ENCODE data around the gene PLA2G4B.

PLA2G4B gene

GRCh38 chr15:41836713-41837454 is 1.8 kb upstream of the PLA2G4B start:
- Histone ChIP-seq H3K4me3 (ENCODE audit: insufficient read depth, low read depth, low read length) (no peak overlapping the region), H3K27me3 (ENCODE audit: control insufficient read depth, insufficient read depth, low read length, poor library complexity, severe bottlenecking) (no peaks in the 10 kb centered on the region), H3K36me3 (ENCODE audit: control insufficient read depth, insufficient read depth, low read length) (no peaks in the 10 kb centered on the region), H3K9me3 (ENCODE audit: control insufficient read depth, low read length) (no peaks in the 10 kb centered on the region), H3K27ac (ENCODE audit: insufficient read depth, low read depth, low read length, poor library complexity, severe bottlenecking) (no peak overlapping the region), H3K4me1 (ENCODE audit: control insufficient read depth, insufficient read depth, low read length) (no peaks in the 10 kb centered on the region)
- WGBS, 2 experiments, result 94 to 95% methylated on average over 23 of the region's 23 CpGs

- Histone ChIP-seq H3K27me3 (ENCODE audit: control insufficient read depth, insufficient read depth, low read length, poor library complexity, severe bottlenecking) (no peaks in the 10 kb centered on the region), H3K9me3 (ENCODE audit: control insufficient read depth, low read length) (no peaks in the 10 kb centered on the region), H3K27ac (ENCODE audit: insufficient read depth, low read depth, low read length, poor library complexity, severe bottlenecking) (no peak overlapping the region), H3K36me3 (ENCODE audit: control insufficient read depth, insufficient read depth, low read length) (no peaks in the 10 kb centered on the region), H3K4me3 (ENCODE audit: insufficient read depth, low read depth, low read length) (no peak overlapping the region), H3K4me1 (ENCODE audit: control insufficient read depth, insufficient read depth, low read length) (no peaks in the 10 kb centered on the region)
- WGBS, 2 experiments, result 94% methylated on average over 16 of the region's 16 CpGs
Measured at GRCh38 chr15:41839781-41840491, 1.3 kb downstream of the PLA2G4B start.

DNA sequence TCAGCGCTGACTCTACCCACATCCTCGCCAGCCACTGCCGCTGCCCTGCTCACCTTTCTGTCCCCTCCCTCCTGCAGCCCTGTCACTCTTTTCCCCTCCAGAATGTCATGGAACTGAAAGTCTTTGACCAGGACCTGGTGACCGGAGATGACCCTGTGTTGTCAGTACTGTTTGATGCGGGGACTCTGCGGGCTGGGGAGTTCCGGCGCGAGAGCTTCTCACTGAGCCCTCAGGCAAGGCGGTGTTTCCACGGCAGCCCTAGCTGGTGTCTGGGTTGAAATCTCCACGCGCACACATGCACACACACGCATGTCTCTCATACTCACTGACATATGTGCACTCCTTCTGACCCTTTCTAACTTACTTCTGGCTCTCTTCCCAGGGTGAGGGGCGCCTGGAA is 2.0 kb downstream of the PLA2G4B start:
- Histone ChIP-seq H3K4me3 (ENCODE audit: insufficient read depth, low read depth, low read length) (no peak overlapping the region), H3K9me3 (ENCODE audit: control insufficient read depth, low read length) (no peaks in the 10 kb centered on the region), H3K27ac (ENCODE audit: insufficient read depth, low read depth, low read length, poor library complexity, severe bottlenecking) (no peak overlapping the region), H3K27me3 (ENCODE audit: control insufficient read depth, insufficient read depth, low read length, poor library complexity, severe bottlenecking) (no peaks in the 10 kb centered on the region), H3K36me3 (ENCODE audit: control insufficient read depth, insufficient read depth, low read length) (no peaks in the 10 kb centered on the region), H3K4me1 (ENCODE audit: control insufficient read depth, insufficient read depth, low read length) (no peaks in the 10 kb centered on the region)
- WGBS, 2 experiments, result 92 to 93% methylated on average over 15 of the region's 15 CpGs

- Histone ChIP-seq H3K36me3 (ENCODE audit: control insufficient read depth, insufficient read depth, low read length) (no peaks in the 10 kb centered on the region), H3K4me1 (ENCODE audit: control insufficient read depth, insufficient read depth, low read length) (no peaks in the 10 kb centered on the region), H3K27ac (ENCODE audit: insufficient read depth, low read depth, low read length, poor library complexity, severe bottlenecking) (no peak overlapping the region), H3K27me3 (ENCODE audit: control insufficient read depth, insufficient read depth, low read length, poor library complexity, severe bottlenecking) (no peaks in the 10 kb centered on the region), H3K9me3 (ENCODE audit: control insufficient read depth, low read length) (no peaks in the 10 kb centered on the region), H3K4me3 (ENCODE audit: insufficient read depth, low read depth, low read length) (no peak overlapping the region)
- 95 to 97% methylated on average over 10 of the region's 10 CpGs for WGBS, 2 experiments
Measured at GRCh38 chr15:41841131-41841530, 2.5 kb downstream of the PLA2G4B start.

DNA sequence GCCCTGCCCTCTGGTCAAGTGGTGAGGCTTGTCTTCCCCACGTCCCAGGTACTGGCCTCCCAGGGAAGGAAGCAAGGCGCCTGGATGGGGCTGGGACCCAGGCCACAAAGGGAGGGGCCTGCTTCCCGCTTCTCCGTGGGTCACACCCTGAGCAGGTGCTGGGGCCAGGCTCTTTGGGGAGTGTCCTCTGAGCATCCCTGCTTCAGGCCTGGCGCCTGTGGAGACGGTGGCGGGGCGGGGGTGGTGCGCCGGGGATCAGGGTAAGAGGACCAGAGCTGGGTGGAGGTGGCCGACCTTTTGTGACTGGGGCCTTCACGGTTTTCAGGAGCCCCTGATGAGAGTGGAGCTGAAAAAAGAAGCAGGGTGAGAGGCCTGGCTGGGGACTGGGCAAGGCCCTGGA is 3.6 kb downstream of the PLA2G4B start:
- H3K27me3 ChIP-seq (ENCODE audit: control insufficient read depth, insufficient read depth, low read length, poor library complexity, severe bottlenecking), result no peaks in the 10 kb centered on the region
- peak overlapping the region; percentile 26 for H3K27ac ChIP-seq (ENCODE audit: insufficient read depth, low read depth, low read length, poor library complexity, severe bottlenecking)
- H3K36me3 ChIP-seq (ENCODE audit: control insufficient read depth, insufficient read depth, low read length), result no peaks in the 10 kb centered on the region
- H3K9me3 ChIP-seq (ENCODE audit: control insufficient read depth, low read length), result no peaks in the 10 kb centered on the region
- no peak overlapping the region for H3K4me3 ChIP-seq (ENCODE audit: insufficient read depth, low read depth, low read length)
- H3K4me1 ChIP-seq (ENCODE audit: control insufficient read depth, insufficient read depth, low read length), result no peaks in the 10 kb centered on the region
- 75 to 79% methylated on average over 12 of the region's 12 CpGs for WGBS, 2 experiments

- 85 to 86% methylated on average over 10 of the region's 10 CpGs for WGBS, 2 experiments
- Histone ChIP-seq H3K27me3 (ENCODE audit: control insufficient read depth, insufficient read depth, low read length, poor library complexity, severe bottlenecking) (no peaks in the 10 kb centered on the region), H3K36me3 (ENCODE audit: control insufficient read depth, insufficient read depth, low read length) (no peaks in the 10 kb centered on the region), H3K27ac (ENCODE audit: insufficient read depth, low read depth, low read length, poor library complexity, severe bottlenecking) (no peak overlapping the region), H3K9me3 (ENCODE audit: control insufficient read depth, low read length) (no peaks in the 10 kb centered on the region), H3K4me1 (ENCODE audit: control insufficient read depth, insufficient read depth, low read length) (no peaks in the 10 kb centered on the region), H3K4me3 (ENCODE audit: insufficient read depth, low read depth, low read length) (no peak overlapping the region)
Measured at GRCh38 chr15:41843571-41843970, 4.9 kb downstream of the PLA2G4B start.

GRCh38 chr15:41844814-41845213 is 6.2 kb downstream of the PLA2G4B start:
- Histone ChIP-seq H3K4me3 (ENCODE audit: insufficient read depth, low read depth, low read length) (no peak overlapping the region), H3K4me1 (ENCODE audit: control insufficient read depth, insufficient read depth, low read length) (no peaks in the 10 kb centered on the region), H3K9me3 (ENCODE audit: control insufficient read depth, low read length) (no peaks in the 10 kb centered on the region), H3K27ac (ENCODE audit: insufficient read depth, low read depth, low read length, poor library complexity, severe bottlenecking) (no peak overlapping the region), H3K27me3 (ENCODE audit: control insufficient read depth, insufficient read depth, low read length, poor library complexity, severe bottlenecking) (no peaks in the 10 kb centered on the region), H3K36me3 (ENCODE audit: control insufficient read depth, insufficient read depth, low read length) (no peaks in the 10 kb centered on the region)
- WGBS, 2 experiments, result 87 to 88% methylated on average over 12 of the region's 12 CpGs

DNA sequence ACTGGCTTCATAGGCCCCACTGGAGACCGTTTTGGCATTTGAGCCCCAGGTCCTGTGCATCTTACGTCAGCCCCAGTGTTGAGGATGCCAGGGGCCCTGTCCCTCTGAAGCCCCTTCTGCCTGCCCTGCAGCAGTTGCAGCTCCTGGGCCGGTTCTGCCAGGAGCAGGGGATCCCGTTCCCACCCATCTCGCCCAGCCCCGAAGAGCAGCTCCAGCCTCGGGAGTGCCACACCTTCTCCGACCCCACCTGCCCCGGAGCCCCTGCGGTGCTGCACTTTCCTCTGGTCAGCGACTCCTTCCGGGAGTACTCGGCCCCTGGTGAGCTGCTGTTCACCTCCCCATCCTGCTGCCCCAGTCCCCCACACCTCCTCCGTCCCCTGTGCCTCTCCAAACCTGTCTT is 8.6 kb downstream of the PLA2G4B start:
- H3K27ac ChIP-seq (ENCODE audit: insufficient read depth, low read depth, low read length, poor library complexity, severe bottlenecking), result no peak overlapping the region
- H3K4me1 ChIP-seq (ENCODE audit: control insufficient read depth, insufficient read depth, low read length), result no peaks in the 10 kb centered on the region
- no peaks in the 10 kb centered on the region for H3K36me3 ChIP-seq (ENCODE audit: control insufficient read depth, insufficient read depth, low read length)
- no peaks in the 10 kb centered on the region for H3K27me3 ChIP-seq (ENCODE audit: control insufficient read depth, insufficient read depth, low read length, poor library complexity, severe bottlenecking)
- 92 to 94% methylated on average over 14 of the region's 14 CpGs for WGBS, 2 experiments
- no peak overlapping the region for H3K4me3 ChIP-seq (ENCODE audit: insufficient read depth, low read depth, low read length)
- no peaks in the 10 kb centered on the region for H3K9me3 ChIP-seq (ENCODE audit: control insufficient read depth, low read length)

DNA sequence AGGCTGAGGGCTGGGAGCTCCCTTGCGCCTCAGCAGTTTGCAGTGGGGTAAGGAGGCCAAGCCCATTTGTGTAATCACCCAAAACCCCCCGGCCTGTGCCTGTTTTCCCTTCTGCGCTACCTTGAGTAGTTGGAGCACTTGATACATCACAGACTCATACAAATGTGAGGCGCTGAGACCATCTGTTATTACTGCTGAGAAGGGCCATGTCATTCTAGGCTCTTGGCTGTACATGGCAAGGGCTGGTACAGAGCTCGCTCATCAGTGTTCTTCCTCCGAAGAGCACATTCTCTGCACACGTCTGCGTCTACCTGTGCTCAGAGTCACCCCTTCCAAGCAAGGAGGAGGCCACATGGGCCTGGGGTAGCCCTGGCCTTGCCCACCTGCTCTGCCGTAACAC is 9.3 kb downstream of the PLA2G4B start:
- Histone ChIP-seq H3K4me3 (ENCODE audit: insufficient read depth, low read depth, low read length) (no peak overlapping the region), H3K4me1 (ENCODE audit: control insufficient read depth, insufficient read depth, low read length) (no peaks in the 10 kb centered on the region), H3K27me3 (ENCODE audit: control insufficient read depth, insufficient read depth, low read length, poor library complexity, severe bottlenecking) (no peaks in the 10 kb centered on the region), H3K27ac (ENCODE audit: insufficient read depth, low read depth, low read length, poor library complexity, severe bottlenecking) (no peak overlapping the region), H3K9me3 (ENCODE audit: control insufficient read depth, low read length) (no peaks in the 10 kb centered on the region), H3K36me3 (ENCODE audit: control insufficient read depth, insufficient read depth, low read length) (no peaks in the 10 kb centered on the region)
- 94 to 96% methylated on average over 9 of the region's 9 CpGs for WGBS, 2 experiments

DNA sequence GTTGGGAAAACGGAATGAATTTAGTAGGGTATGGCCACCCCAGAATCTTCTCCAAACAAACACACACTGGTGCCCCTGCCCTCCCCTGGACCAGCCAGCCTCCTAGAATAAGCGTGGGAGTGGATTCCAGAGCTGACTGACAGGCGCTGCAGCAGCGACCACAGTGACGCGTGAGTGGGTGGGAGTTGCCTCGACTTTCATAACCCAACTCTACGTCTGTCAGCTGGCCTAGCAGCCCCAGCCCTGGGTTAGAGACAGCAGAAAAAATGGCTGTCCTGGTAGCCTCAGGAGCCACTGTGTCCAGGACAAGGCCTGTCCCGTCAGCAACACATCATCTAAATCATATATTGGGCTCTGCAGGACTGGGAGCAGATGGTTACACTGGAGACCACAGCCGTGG is 10.0 kb downstream of the PLA2G4B start:
- no peaks in the 10 kb centered on the region for H3K27me3 ChIP-seq (ENCODE audit: control insufficient read depth, insufficient read depth, low read length, poor library complexity, severe bottlenecking)
- no peaks in the 10 kb centered on the region for H3K9me3 ChIP-seq (ENCODE audit: control insufficient read depth, low read length)
- no peak overlapping the region for H3K27ac ChIP-seq (ENCODE audit: insufficient read depth, low read depth, low read length, poor library complexity, severe bottlenecking)
- H3K36me3 ChIP-seq (ENCODE audit: control insufficient read depth, insufficient read depth, low read length), result no peaks in the 10 kb centered on the region
- no peaks in the 10 kb centered on the region for H3K4me1 ChIP-seq (ENCODE audit: control insufficient read depth, insufficient read depth, low read length)
- WGBS, 2 experiments, result 91 to 94% methylated on average over 10 of the region's 10 CpGs
- no peak overlapping the region for H3K4me3 ChIP-seq (ENCODE audit: insufficient read depth, low read depth, low read length)
